Stimulated activated CD4-positive, alpha-beta T cell treated with anti-CD3 and anti-CD28 coated beads, Interleukin-15, amount 100 ng/mL, for 48 hours (primary cell): ENCODE measurements around the gene MYLK.
"Not testable (repeated sequence)": the region's sequence is repeated elsewhere in the genome, so short reads cannot be mapped to it uniquely, and the experiment has no call there.

Experiments
- DNase-seq, 2 donors: peaks; one replicate each; pipeline ENCODE4 v3.0.0-alpha.2; 2020; ENCODE audit warnings: low read depth in 2 of 2

MYLK gene

GRCh38 chr3:123626881-123627280, 257.3 kb downstream of the MYLK start:
- DNase-seq: no peak

GRCh38 chr3:123624302-123624701, 259.8 kb downstream of the MYLK start:
- DNase-seq: no peak

GRCh38 chr3:123623346-123623880, 260.7 kb downstream of the MYLK start:
- no peak for DNase-seq

GRCh38 chr3:123622766-123623165, 261.4 kb downstream of the MYLK start:
- no peak for DNase-seq

- DNase-seq: no peak
Observed at GRCh38 chr3:123621850-123622189, 262.3 kb downstream of the MYLK start.

- no peak for DNase-seq
Observed at GRCh38 chr3:123621186-123621849, 262.8 kb downstream of the MYLK start.

GRCh38 chr3:123620343-123620742, 263.8 kb downstream of the MYLK start:
- no peak for DNase-seq

GRCh38 chr3:123618768-123619484, 265.2 kb downstream of the MYLK start:
- DNase-seq: no peak

- DNase-seq: no peak
Observed at GRCh38 chr3:123618076-123618708, 265.9 kb downstream of the MYLK start.

GRCh38 chr3:123616593-123616992, 267.5 kb downstream of the MYLK start:
- DNase-seq: no peak

GRCh38 chr3:123613543-123613942, 270.6 kb downstream of the MYLK start:
- no peak for DNase-seq

GRCh38 chr3:123611674-123612073, 272.5 kb downstream of the MYLK start:
- not testable (repeated sequence) for DNase-seq

- DNase-seq: no peak
Observed at GRCh38 chr3:123611082-123611481, 273.1 kb downstream of the MYLK start.

GRCh38 chr3:123610331-123610730, 273.8 kb downstream of the MYLK start:
- DNase-seq: no peak

- no peak for DNase-seq
Observed at GRCh38 chr3:123609063-123609462, 275.1 kb downstream of the MYLK start.

- no peak for DNase-seq
Observed at GRCh38 chr3:123608263-123608937, 275.7 kb downstream of the MYLK start.

- no peak for DNase-seq
Observed at GRCh38 chr3:123606527-123606926, 277.6 kb downstream of the MYLK start.

- DNase-seq: no peak
Observed at GRCh38 chr3:123605789-123606234, 278.3 kb downstream of the MYLK start.

- not testable (repeated sequence) for DNase-seq
Observed at GRCh38 chr3:123603153-123603552, 281.0 kb downstream of the MYLK start.

GRCh38 chr3:123602325-123602724, 281.8 kb downstream of the MYLK start:
- DNase-seq: no peak

GRCh38 chr3:123600863-123601262, 283.3 kb downstream of the MYLK start:
- DNase-seq: not testable (repeated sequence)

- DNase-seq: no peak
Observed at GRCh38 chr3:123597561-123597960, 286.6 kb downstream of the MYLK start.
